H9 (cell line): ENCODE measurements around the gene FANCC. TPM values are rescaled to one million over a fixed set of nuclear protein-coding genes. Genes with fewer than 3 reads are reported as not detected.

Experiments
- DNase-seq: peaks from one replicate; pipeline ENCODE4 v3.0.0-alpha.2; 2017
- H2AFZ ChIP-seq: one replicate; pipeline ENCODE4 v1.6.1; 2013; ENCODE audit warnings: mild to moderate bottlenecking, low read length, control low read depth, moderate library complexity
- H2AK5ac ChIP-seq: 2 replicates; pipeline ENCODE4 v1.6.1; 2013; ENCODE audit warnings: low read length, control low read depth, mixed read lengths; ENCODE audit not compliant: insufficient read length
- H2BK120ac ChIP-seq: one replicate; pipeline ENCODE4 v1.6.1; 2013; ENCODE audit warnings: low read depth, mild to moderate bottlenecking, low read length, control low read depth, inconsistent platforms; ENCODE audit not compliant: poor library complexity, severe bottlenecking
- H2BK12ac ChIP-seq: 2 replicates; pipeline ENCODE4 v1.6.1; 2013; ENCODE audit warnings: low read length, control low read depth, mixed read lengths, low read depth; ENCODE audit not compliant: insufficient read length
- H2BK15ac ChIP-seq: 2 replicates; pipeline ENCODE4 v1.6.1; 2013; ENCODE audit warnings: low read depth, low read length, control low read depth
- H2BK20ac ChIP-seq: one replicate; pipeline ENCODE4 v1.6.1; 2013; ENCODE audit warnings: low read depth, mild to moderate bottlenecking, low read length, control low read depth, inconsistent platforms; ENCODE audit not compliant: poor library complexity, severe bottlenecking
- H2BK5ac ChIP-seq: 2 replicates; pipeline ENCODE4 v1.6.1; 2013; ENCODE audit warnings: low read length, control low read depth, mixed read lengths; ENCODE audit not compliant: insufficient read length
- H3K14ac ChIP-seq: 2 replicates; pipeline ENCODE4 v1.6.1; 2013; ENCODE audit warnings: low read length, control low read depth; ENCODE audit not compliant: insufficient read depth
- H3K18ac ChIP-seq: 2 replicates; pipeline ENCODE4 v1.6.1; 2013; ENCODE audit warnings: low read depth, mild to moderate bottlenecking, mixed read lengths, low read length, control low read depth; ENCODE audit not compliant: insufficient read length
- H3K23ac ChIP-seq: 2 replicates; pipeline ENCODE4 v1.6.1; 2013; ENCODE audit warnings: low read length, control low read depth, mixed read lengths, low read depth; ENCODE audit not compliant: insufficient read length
- H3K23me2 ChIP-seq: 2 replicates; pipeline ENCODE4 v1.6.1; 2013; ENCODE audit warnings: low read depth, mild to moderate bottlenecking, mixed read lengths, low read length, control low read depth; ENCODE audit not compliant: insufficient read length, poor library complexity, severe bottlenecking
- H3K27ac ChIP-seq: 2 replicates; pipeline ENCODE4 v1.5.1; 2013; ENCODE audit warnings: low read length, control low read depth, mixed read lengths, low read depth; ENCODE audit not compliant: insufficient read length
- H3K27me3 ChIP-seq: 2 replicates; pipeline ENCODE4 v1.6.1; 2013; ENCODE audit warnings: low read length, control low read depth, inconsistent platforms; ENCODE audit not compliant: insufficient read depth
- H3K4ac ChIP-seq: 2 replicates; pipeline ENCODE4 v1.6.1; 2013; ENCODE audit warnings: low read depth, mild to moderate bottlenecking, control low read depth, inconsistent platforms, low read length, moderate library complexity
- H3K4me1 ChIP-seq: 2 replicates; pipeline ENCODE4 v1.6.1; 2013; ENCODE audit warnings: low read length, control low read depth, inconsistent platforms; ENCODE audit not compliant: insufficient read depth
- H3K4me2 ChIP-seq: 2 replicates; pipeline ENCODE4 v1.6.1; 2013; ENCODE audit warnings: low read length, control low read depth, mixed read lengths; ENCODE audit not compliant: insufficient read length, insufficient read depth
- H3K56ac ChIP-seq: 2 replicates; pipeline ENCODE4 v1.6.1; 2013; ENCODE audit warnings: low read depth, mild to moderate bottlenecking, mixed read lengths, low read length, control low read depth; ENCODE audit not compliant: insufficient read length
- H3K79me1 ChIP-seq: 2 replicates; pipeline ENCODE4 v1.6.1; 2013; ENCODE audit warnings: low read depth, mild to moderate bottlenecking, moderate library complexity, low read length, control low read depth, inconsistent platforms; ENCODE audit not compliant: insufficient read depth, poor library complexity, severe bottlenecking
- H3K79me2 ChIP-seq: 2 replicates; pipeline ENCODE4 v1.6.1; 2013; ENCODE audit warnings: low read length, control low read depth, inconsistent platforms; ENCODE audit not compliant: insufficient read depth
- H3K9ac ChIP-seq: 2 replicates; pipeline ENCODE4 v1.6.1; 2013; ENCODE audit warnings: low read length, control low read depth, mixed read lengths; ENCODE audit not compliant: insufficient read length; ENCODE audit errors: extremely low read depth
- H3K9me3 ChIP-seq: one replicate; pipeline ENCODE4 v1.6.1; 2013; ENCODE audit warnings: low read depth, low read length, inconsistent platforms; ENCODE audit not compliant: control insufficient read depth
- H3T11ph ChIP-seq: one replicate; pipeline ENCODE4 v1.6.1; 2013; ENCODE audit warnings: mild to moderate bottlenecking, low read length, control low read depth, inconsistent platforms
- H4K20me1 ChIP-seq: one replicate; pipeline ENCODE4 v1.6.1; 2013; ENCODE audit not compliant: control insufficient read depth, insufficient read length, insufficient read depth
- H4K5ac ChIP-seq: 2 replicates; pipeline ENCODE4 v1.6.1; 2013; ENCODE audit warnings: low read depth, mild to moderate bottlenecking, mixed read lengths, low read length, control low read depth; ENCODE audit not compliant: insufficient read length
- H4K8ac ChIP-seq: replicated peaks from 2 replicates; pipeline ENCODE4 v1.6.1; 2013; ENCODE audit warnings: low read length, control low read depth, mixed read lengths, low read depth; ENCODE audit not compliant: insufficient read length
- H4K91ac ChIP-seq: 2 replicates; pipeline ENCODE4 v1.6.1; 2013; ENCODE audit warnings: low read depth, mild to moderate bottlenecking, moderate library complexity, mixed read lengths, low read length, control low read depth; ENCODE audit not compliant: insufficient read length
- H3K27ac Mint-ChIP-seq, 3 experiments: 2 replicates in 2 of 3; 3 replicates in 1 of 3; pipeline ENCODE4 v1.8.0; 2020 to 2021; ENCODE audit warnings: mixed read lengths in 3 of 3, mild to moderate bottlenecking in 1 of 3, moderate library complexity in 1 of 3
- H3K27me3 Mint-ChIP-seq: 2 replicates; pipeline ENCODE4 v1.8.0; 2021; ENCODE audit warnings: low read depth, mild to moderate bottlenecking, moderate library complexity, mixed read lengths
- H3K36me3 Mint-ChIP-seq, 3 experiments: 2 replicates in 2 of 3; 3 replicates in 1 of 3; pipeline ENCODE4 v1.8.0; 2020 to 2021; ENCODE audit warnings: low read depth in 3 of 3, mixed read lengths in 3 of 3; ENCODE audit not compliant: insufficient read depth in 1 of 3
- H3K4me1 Mint-ChIP-seq, 2 experiments: 2 replicates each; pipeline ENCODE4 v1.8.0; 2020; ENCODE audit warnings: mixed read lengths in 2 of 2
- H3K4me3 Mint-ChIP-seq, 2 experiments: 2 replicates in 1 of 2; 3 replicates in 1 of 2; pipeline ENCODE4 v1.8.0; 2020 to 2021; ENCODE audit warnings: mild to moderate bottlenecking in 2 of 2, mixed read lengths in 2 of 2, moderate library complexity in 1 of 2
- H3K9me3 Mint-ChIP-seq, 2 experiments: 2 replicates in 1 of 2; 3 replicates in 1 of 2; pipeline ENCODE4 v1.8.0; 2020; ENCODE audit warnings: mild to moderate bottlenecking in 2 of 2, mixed read lengths in 2 of 2, moderate library complexity in 1 of 2
- CTCF ChIP-seq: fragments of 200-600 bp; sonication (generic); conservative IDR thresholded peaks from 3 replicates; pipeline ENCODE4 v1.8.0; 2021; ENCODE audit warnings: antibody characterized with exemption, mild to moderate bottlenecking
- WGBS: extraction: QIAGEN DNeasy Blood & Tissue Kit; methylation state at CpG from one replicate; pipeline ENCODE4 v1.1.7; 2013; ENCODE audit warnings: missing lambda C conversion rate, low lambda C conversion rate, mixed read lengths; ENCODE audit not compliant: insufficient read length; ENCODE audit errors: extremely low coverage; 5-methylcytosine and 5-hydroxymethylcytosine counted together
- total RNA-seq: library from RNA; stranded (reverse); gene quantifications from 2 replicates; pipeline ENCODE4 v1.2.1, GENCODE V29; 2021

FANCC gene
- total RNA-seq, 1 experiment from 2014 or later = 14.6 TPM

DNA sequence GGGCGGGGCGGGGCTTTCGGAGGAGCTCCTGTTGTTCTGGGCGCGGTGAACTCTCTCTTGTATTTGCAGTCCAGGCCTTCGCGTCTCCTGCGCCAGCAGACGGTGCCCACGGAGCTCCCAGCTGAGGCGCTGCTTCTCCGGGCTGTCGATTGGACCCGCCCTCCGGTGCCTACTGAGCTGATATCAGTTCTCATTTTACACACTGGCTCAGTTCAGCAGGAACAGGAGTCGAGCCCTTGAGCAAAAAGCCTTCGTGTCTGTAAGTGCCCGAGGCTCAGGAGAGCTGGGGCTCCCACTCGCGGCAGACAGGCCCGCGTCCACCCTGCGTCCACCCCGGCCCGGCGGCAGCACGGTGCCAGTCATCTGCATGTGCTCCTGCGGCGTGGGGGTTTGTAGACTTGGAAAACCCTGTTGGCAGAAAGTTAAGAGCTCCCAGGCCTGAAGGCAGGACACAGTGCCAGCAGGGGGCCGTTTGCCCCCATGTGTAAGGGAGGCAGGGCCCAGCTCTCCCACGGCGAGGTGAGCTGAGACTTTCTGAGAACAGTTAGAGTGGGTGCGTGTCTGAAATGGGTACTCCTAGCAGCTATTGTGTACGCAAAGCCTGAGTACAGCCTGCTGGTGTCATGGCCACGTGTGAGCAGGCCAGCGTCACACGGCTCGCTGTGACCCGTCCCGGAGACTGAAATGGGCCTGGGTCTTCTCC, 231.5 kb downstream of the FANCC start:
- Mint-ChIP-seq H3K4me3 (no peak overlapping the region), H3K4me1 (peaks cover 12 to 20% of the 10 kb centered on the region in 2 experiments), H3K9me3 (no peaks in the 10 kb centered on the region), H3K27me3 (no peaks in the 10 kb centered on the region; the same call in 1 of the 2 replicates), H3K27ac (peak overlapping the region in 2 of 3 experiments; percentile 12 to 74; a peak in 1 of 7 replicates), H3K36me3 (peaks cover 0 to 10% (median 6%) of the 10 kb centered on the region in 3 experiments; a peak in 5 of 7 replicates)
- Histone ChIP-seq H3K79me1 (no peaks in the 10 kb centered on the region), H3K18ac (no peak overlapping the region), H3K23ac (no peak overlapping the region), H2BK20ac (no peak overlapping the region), H3K4ac (no peak overlapping the region), H2BK12ac (no peak overlapping the region), H4K91ac (no peak overlapping the region), H2AFZ (no peak overlapping the region), H2BK15ac (no peak overlapping the region), H3K9me3 (no peaks in the 10 kb centered on the region), H3K9ac (no peak overlapping the region), H2BK5ac (no peak overlapping the region), H3K4me2 (no peak overlapping the region), H3K79me2 (peaks cover under 1% of the 10 kb centered on the region; the same call in 1 of the 2 replicates), H4K8ac (no peak overlapping the region), H3K14ac (no peak overlapping the region), H3K4me1 (no peaks in the 10 kb centered on the region), H3T11ph (no peak overlapping the region), H4K20me1 (no peaks in the 10 kb centered on the region), H4K5ac (no peak overlapping the region), H3K23me2 (no peaks in the 10 kb centered on the region), H3K27me3 (no peaks in the 10 kb centered on the region), H3K56ac (no peak overlapping the region), H2BK120ac (no peak overlapping the region), H2AK5ac (no peak overlapping the region), H3K27ac (no peak overlapping the region)
- DNase-seq = no peak
- no CpG with 5 or more reads among the region's 40 CpGs for WGBS
- TF ChIP-seq CTCF = no peak
